K562 (cell line): ENCODE data around the gene WFIKKN1. TPM values are rescaled to one million over a fixed set of nuclear protein-coding genes. Genes with fewer than 3 reads are reported as not detected.

ENCODE experiments used
- ATAC-seq: fragments of 200-7000 bp; cut with Tn5 transposase; 3 replicates; pipeline ENCODE4 v1.9.1; 2020; ENCODE audit warnings: moderate library complexity
- BruUV-seq: library from RNA; stranded (reverse); fragments of 400-500 nt; replicated peaks from 2 replicates; lab custom pipeline; 2021; lab: Mats Ljungman, UMichigan
- CTCF ChIA-PET: fragments of 300-600 bp; formaldehyde crosslinking; extraction: SDS; loops from one replicate; lab custom pipeline; 2021; ENCODE audit warnings: low intra/inter-chr PET ratio; lab: Yijun Ruan, JAX
- POLR2A ChIA-PET: fragments of 300-600, 350-650 bp; sonication (Branson Sonifier 250); formaldehyde crosslinking; extraction: SDS; loops from one replicate; lab custom pipeline; 2021; ENCODE audit warnings: antibody characterized with exemption, inconsistent platforms; lab: Yijun Ruan, JAX
- DNase-seq, 4 experiments: peaks; one replicate each; pipeline versions ENCODE4 v3.0.0 to v3.0.0-alpha.2; 2011 to 2018; ENCODE audit warnings: low spot score in 3 of 4, mixed read lengths in 3 of 4; ENCODE audit errors: extremely low read depth in 1 of 4
- FAIRE-seq: peaks from 2 replicates; lab custom pipeline; 2011; peaks lifted over from hg19 to GRCh38; lab: Jason Lieb, UNC
- H2AFZ ChIP-seq: 2 replicates; pipeline ENCODE4 v1.6.0; 2011; ENCODE audit warnings: low read depth, low read length, control low read depth, inconsistent platforms
- H3K27ac ChIP-seq: fragments of 200-600 bp; 3 replicates; pipeline ENCODE4 v1.8.0; 2011; ENCODE audit warnings: low read depth, mild to moderate bottlenecking, control low read depth, inconsistent platforms, low read length, moderate library complexity, mixed read lengths; ENCODE audit errors: extremely low read depth
- H3K27me3 ChIP-seq, 2 experiments: fragments of 300-600 bp in 1 of 2; 2 replicates in 1 of 2; 3 replicates in 1 of 2; pipeline versions ENCODE4 v1.6.0 to v1.8.0; 2011; ENCODE audit warnings: inconsistent platforms in 2 of 2, low read length in 2 of 2, mild to moderate bottlenecking in 1 of 2, mixed read lengths in 1 of 2, moderate library complexity in 1 of 2; ENCODE audit not compliant: control insufficient read depth in 2 of 2, insufficient read depth in 2 of 2
- H3K36me3 ChIP-seq: fragments of 300-600 bp; 3 replicates; pipeline ENCODE4 v1.8.0; 2011; ENCODE audit warnings: mild to moderate bottlenecking, low read length, inconsistent platforms; ENCODE audit not compliant: control insufficient read depth, insufficient read depth
- H3K4me1 ChIP-seq, 2 experiments: fragments of 200-600 bp in 1 of 2; replicated peaks in 1 of 2; 2 replicates in 1 of 2; 3 replicates in 1 of 2; pipeline versions ENCODE4 v1.5.1 to v1.8.0; 2011; ENCODE audit warnings: inconsistent platforms in 2 of 2, low read length in 2 of 2, mild to moderate bottlenecking in 1 of 2, mixed read lengths in 1 of 2, moderate library complexity in 1 of 2; ENCODE audit not compliant: control insufficient read depth in 2 of 2, insufficient read depth in 2 of 2
- H3K4me2 ChIP-seq: 2 replicates; pipeline ENCODE4 v1.6.1; 2011; ENCODE audit warnings: low read length, control low read depth, inconsistent platforms, mixed read lengths; ENCODE audit not compliant: insufficient read depth
- H3K4me3 ChIP-seq: fragments of 200-600 bp; sonication (generic), shearing (Covaris generic); 2 replicates; pipeline ENCODE4 v1.5.1; 2016; ENCODE audit warnings: control low read depth, inconsistent platforms
- H3K79me2 ChIP-seq: fragments of 200-600 bp; 3 replicates; pipeline ENCODE4 v1.8.0; 2011; ENCODE audit warnings: low read length, inconsistent platforms; ENCODE audit not compliant: control insufficient read depth, insufficient read depth
- H3K9ac ChIP-seq, 2 experiments: 2 replicates each; pipeline versions ENCODE4 v1.6.0 to v1.6.1; 2011; ENCODE audit warnings: low read depth in 2 of 2, low read length in 2 of 2, control low read depth in 1 of 2, inconsistent platforms in 1 of 2, mild to moderate bottlenecking in 1 of 2, mixed read lengths in 1 of 2; ENCODE audit not compliant: insufficient read depth in 1 of 2
- H3K9me1 ChIP-seq: one replicate; pipeline ENCODE4 v1.6.0; 2011; ENCODE audit warnings: inconsistent platforms, mild to moderate bottlenecking, low read length, moderate library complexity; ENCODE audit not compliant: control insufficient read depth, insufficient read depth
- H3K9me3 ChIP-seq: replicated peaks from 2 replicates; pipeline ENCODE4 v1.5.1; 2011; ENCODE audit warnings: low read depth, low read length, inconsistent platforms; ENCODE audit not compliant: control insufficient read depth, insufficient read depth
- H4K20me1 ChIP-seq: replicated peaks from 2 replicates; pipeline ENCODE4 v1.6.1; 2011; ENCODE audit warnings: low read length, inconsistent platforms, mixed read lengths; ENCODE audit not compliant: control insufficient read depth, insufficient read depth
- CREM ChIP-seq: IDR thresholded peaks from 2 replicates; pipeline ENCODE4 v1.6.1; 2014; ENCODE audit warnings: antibody characterized with exemption, low read depth
- FOXA3 ChIP-seq, 2 experiments: fragments of 450-650 bp in 1 of 2; sonication (generic) in 1 of 2; formaldehyde crosslinking; IDR thresholded peaks in 1 of 2; conservative IDR thresholded peaks in 1 of 2; 2 replicates each; pipeline versions ENCODE4 v1.4.0 to v1.8.0; 2020 to 2022; ENCODE audit warnings: mild to moderate bottlenecking in 2 of 2, missing genetic modification reagents in 1 of 2
- FOXK2 ChIP-seq, 2 experiments: fragments of 450-650 bp; IDR thresholded peaks in 1 of 2; conservative IDR thresholded peaks in 1 of 2; 2 replicates each; pipeline ENCODE4 v1.6.1; 2016; ENCODE audit warnings: low read depth in 2 of 2, mild to moderate bottlenecking in 1 of 2
- FOXP1 ChIP-seq: sonication (generic); formaldehyde crosslinking; IDR thresholded peaks from 2 replicates; pipeline ENCODE4 v1.8.0; 2022; ENCODE audit warnings: mild to moderate bottlenecking, missing genetic modification reagents
- IFI16 ChIP-seq: fragments of 250-450 bp; sonication (Bioruptor Pico); IDR thresholded peaks from 2 replicates; pipeline ENCODE4 v2.1.2; 2022; ENCODE audit warnings: mild to moderate bottlenecking, inconsistent platforms
- MYNN ChIP-seq, 2 experiments: sonication (generic); formaldehyde crosslinking in 1 of 2; IDR thresholded peaks; 2 replicates each; pipeline versions ENCODE4 v1.5.0 to v1.6.1; 2016 to 2020; ENCODE audit warnings: antibody characterized with exemption in 1 of 2, missing genetic modification reagents in 1 of 2
- NFRKB ChIP-seq: fragments of 450-650 bp; IDR thresholded peaks from 2 replicates; pipeline ENCODE4 v1.6.1; 2016; ENCODE audit warnings: low read depth
- NRF1 ChIP-seq, 2 experiments: fragments of 450-650 bp; IDR thresholded peaks in 1 of 2; conservative IDR thresholded peaks in 1 of 2; 2 replicates each; pipeline ENCODE4 v1.6.1; 2014; ENCODE audit warnings: mild to moderate bottlenecking in 2 of 2
- POLR2G ChIP-seq: fragments of 200-400 bp; formaldehyde crosslinking; IDR thresholded peaks from 2 replicates; pipeline ENCODE4 v1.6.1; 2017; ENCODE audit warnings: low read depth, mild to moderate bottlenecking, antibody characterized with exemption, low read length, moderate library complexity
- RAD51 ChIP-seq: fragments of 450-650 bp; IDR thresholded peaks from 2 replicates; pipeline ENCODE4 v1.7.1; 2016; ENCODE audit warnings: low read depth, mild to moderate bottlenecking, borderline replicate concordance
- TEAD1 ChIP-seq, 2 experiments: fragments of 450-650 bp in 1 of 2; sonication (generic) in 1 of 2; formaldehyde crosslinking; IDR thresholded peaks; 2 replicates each; pipeline versions ENCODE4 v1.4.0 to v1.8.0; 2020 to 2022; ENCODE audit warnings: mild to moderate bottlenecking in 2 of 2, missing genetic modification reagents in 1 of 2
- ZBTB7A ChIP-seq: IDR thresholded peaks from 2 replicates; pipeline ENCODE4 v1.6.1; 2011; ENCODE audit warnings: low read depth, mild to moderate bottlenecking, low read length, moderate library complexity, borderline replicate concordance; ENCODE audit not compliant: control insufficient read depth
- WGBS: fragments of 100-300 bp; shearing (Covaris generic); methylation state at CpG from one replicate; pipeline ENCODE4 v1.1.6; 2016; ENCODE audit warnings: low coverage, mixed read lengths; ENCODE audit not compliant: insufficient coverage; ENCODE audit errors: missing lambda C conversion rate; 5-methylcytosine and 5-hydroxymethylcytosine counted together
- in situ Hi-C: fragments of 300-500 bp; cut with MboI; formaldehyde crosslinking; loops from 4 replicates; pipeline ENCODE4 v1.15.0; 2018; ENCODE audit warnings: inconsistent platforms, mixed read lengths
- intact Hi-C: fragments of 100-400 bp; cut with micrococcal nuclease; formaldehyde crosslinking; loops from 2 replicates; pipeline ENCODE4 v1.14.2; 2022
- polyA plus RNA-seq, 8 experiments: library from polyadenylated mRNA; depleted of rRNA in 4 of 8; stranded (reverse) in 5 of 8; unstranded in 3 of 8; fragments of >200 nt; fragmentation: Nextera tagmentation in 2 of 8; fragmentation: Illumina TruSeq in 1 of 8; extraction: Ambion mirVana in 2 of 8; extraction: Trizol in 1 of 8; gene quantifications; 2 replicates each; pipeline versions ENCODE4 v1.2.1 to v1.2.3, GENCODE V29; 2011 to 2014; ENCODE audit warnings: inconsistent platforms in 1 of 8, missing spikeins in 1 of 8
- total RNA-seq, 7 experiments: library from RNA; depleted of rRNA in 6 of 7; stranded (reverse); fragments of >200 nt in 6 of 7; fragmentation: Illumina TruSeq in 2 of 7; extraction: Trizol in 2 of 7; gene quantifications; 2 replicates each; pipeline versions ENCODE4 v1.2.1 to v1.2.3, GENCODE V29; 2011 to 2021; ENCODE audit warnings: low replicate concordance in 1 of 7
- TF ChIP-seq, protein P1 (sequence below): fragments of 450-650 bp; IDR thresholded peaks from 2 replicates; pipeline ENCODE4 v1.6.1; 2014; ENCODE audit warnings: low read depth, mild to moderate bottlenecking, moderate library complexity, borderline replicate concordance
- TF ChIP-seq, protein P2 (sequence below): sonication (generic); formaldehyde crosslinking; IDR thresholded peaks from 2 replicates; pipeline ENCODE4 v1.9.0; 2022; ENCODE audit warnings: mild to moderate bottlenecking, missing genetic modification reagents
- TF ChIP-seq, protein P3 (sequence below): sonication (generic); formaldehyde crosslinking; IDR thresholded peaks from 2 replicates; pipeline ENCODE4 v1.9.0; 2022; ENCODE audit warnings: mild to moderate bottlenecking, missing genetic modification reagents
- TF ChIP-seq, protein P4 (sequence below): sonication (generic); formaldehyde crosslinking; IDR thresholded peaks from 2 replicates; pipeline ENCODE4 v1.5.0; 2020; ENCODE audit warnings: missing genetic modification reagents

WFIKKN1 gene
- total and polyA plus RNA-seq, 9 of the 15 experiments (the other 6 are each of a cell fraction or from before 2014, with no cell fraction given), result 0.14 to 1.1 (median 0.50) TPM; not detected in 4

DNA sequence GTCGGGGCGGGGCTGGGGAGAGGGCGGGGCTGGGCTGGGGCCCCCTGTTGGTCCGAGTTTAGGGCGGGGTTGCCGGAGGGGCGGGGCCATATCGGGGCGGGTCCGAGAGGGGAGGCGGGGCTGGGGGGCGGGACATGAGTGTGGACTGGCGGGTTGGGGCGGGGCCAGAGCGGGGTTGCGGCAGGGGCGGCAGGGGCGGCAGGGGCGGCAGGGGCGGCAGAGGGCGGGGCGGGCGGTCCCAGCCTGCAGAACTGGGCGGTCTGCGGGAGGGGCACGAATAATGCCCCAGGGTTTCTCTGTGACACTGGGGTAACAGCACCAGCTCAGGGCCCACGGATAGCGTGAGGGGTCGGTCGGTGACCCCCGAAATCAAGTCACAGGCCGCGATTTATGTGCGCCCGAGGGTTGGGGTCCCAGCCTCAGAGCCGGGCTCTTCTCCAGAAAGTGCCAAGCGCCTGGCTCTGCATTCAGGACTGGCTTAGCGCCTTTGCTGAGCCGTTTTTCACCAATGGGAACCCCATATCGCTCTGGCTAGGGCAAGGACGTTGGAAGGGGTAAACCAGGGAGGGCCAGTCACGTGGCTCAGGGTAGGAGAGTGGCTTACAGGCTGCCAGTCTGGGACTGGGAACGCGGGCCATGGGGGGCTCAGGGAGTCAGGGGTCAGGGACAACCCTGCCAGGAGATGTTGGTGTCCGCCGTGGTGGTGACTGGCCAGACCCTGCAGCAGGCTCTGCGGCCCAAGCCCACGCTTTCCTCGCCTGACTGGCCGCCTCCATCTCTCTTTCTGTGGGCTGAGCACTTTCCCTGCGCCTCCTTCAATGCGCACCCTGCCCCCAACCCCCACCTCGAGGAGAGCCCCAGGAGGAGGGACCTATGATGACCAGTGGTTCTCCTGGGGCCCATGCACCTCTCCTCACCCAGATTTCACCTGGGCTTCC is 6.6 kb downstream of the WFIKKN1 start:
- Histone ChIP-seq H3K9me1 (no peaks in the 10 kb centered on the region), H3K27ac (peak overlapping the region; percentile 93), H3K36me3 (peaks cover 25% of the 10 kb centered on the region; the same call in 1 of the 3 replicates), H3K4me2 (peak overlapping the region; percentile 92), H3K9me3 (no peaks in the 10 kb centered on the region), H3K9ac (peak overlapping the region; percentile 87 to 99), H3K79me2 (peaks cover 38% of the 10 kb centered on the region), H3K4me1 (peaks cover 14 to 87% of the 10 kb centered on the region in 2 experiments; a peak in 4 of 5 replicates), H3K4me3 (peak overlapping the region; percentile 87), H3K27me3 (no peaks in the 10 kb centered on the region), H4K20me1 (no peaks in the 10 kb centered on the region), H2AFZ (peak overlapping the region; percentile 97)
- peak; percentile 80 for FAIRE-seq
- peak; percentile 89 to 100 (median 97) for DNase-seq
- ChIA-PET POLR2A (interaction anchor here (0.7 to 2.2 kb wide), 5 partner anchors 13 to 634 kb away, joined by 3 to 8 read pairs (median 5); no protein-coding TSS in a partner anchor), CTCF (no interaction called here)
- in situ Hi-C loops (no loop called here), intact Hi-C loops (loop anchor here (2.0 to 5.0 kb wide), 2 partner anchors 15 to 40 kb away; partner anchors contain the start of gene RHBDL1)
- no TSS peak for BruUV-seq
- WGBS, result 15% methylated on average over 28 of the region's 53 CpGs
- peak; percentile 58; the same call in 2 of the 3 replicates for ATAC-seq
- TF ChIP-seq, protein P1, sequence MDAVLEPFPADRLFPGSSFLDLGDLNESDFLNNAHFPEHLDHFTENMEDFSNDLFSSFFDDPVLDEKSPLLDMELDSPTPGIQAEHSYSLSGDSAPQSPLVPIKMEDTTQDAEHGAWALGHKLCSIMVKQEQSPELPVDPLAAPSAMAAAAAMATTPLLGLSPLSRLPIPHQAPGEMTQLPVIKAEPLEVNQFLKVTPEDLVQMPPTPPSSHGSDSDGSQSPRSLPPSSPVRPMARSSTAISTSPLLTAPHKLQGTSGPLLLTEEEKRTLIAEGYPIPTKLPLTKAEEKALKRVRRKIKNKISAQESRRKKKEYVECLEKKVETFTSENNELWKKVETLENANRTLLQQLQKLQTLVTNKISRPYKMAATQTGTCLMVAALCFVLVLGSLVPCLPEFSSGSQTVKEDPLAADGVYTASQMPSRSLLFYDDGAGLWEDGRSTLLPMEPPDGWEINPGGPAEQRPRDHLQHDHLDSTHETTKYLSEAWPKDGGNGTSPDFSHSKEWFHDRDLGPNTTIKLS, result no peak
- peak; percentile 81 for TF ChIP-seq RAD51
- TF ChIP-seq FOXK2 (conservative IDR thresholded peaks at IDR 0.05 in 1 of 2, IDR thresholded peaks at IDR 0.05 in 1 of 2; ENCODE audit: low read depth in 2 of 2), result no peak
- TF ChIP-seq FOXP1 (CRISPR knock-in tag), result no peak
- 0 out of 4 replicates have a peak, but pooled peaks of 1 of the 2 experiments have one; percentile 49 for TF ChIP-seq FOXA3 (CRISPR knock-in tag; conservative IDR thresholded peaks at IDR 0.05 in 1 of 2, IDR thresholded peaks at IDR 0.05 in 1 of 2)
- TF ChIP-seq, protein P2, sequence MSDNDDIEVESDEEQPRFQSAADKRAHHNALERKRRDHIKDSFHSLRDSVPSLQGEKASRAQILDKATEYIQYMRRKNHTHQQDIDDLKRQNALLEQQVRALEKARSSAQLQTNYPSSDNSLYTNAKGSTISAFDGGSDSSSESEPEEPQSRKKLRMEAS (CRISPR knock-in tag), result peak; percentile 66
- TF ChIP-seq IFI16 (CRISPR knock-in tag), result no peak
- TF ChIP-seq MYNN (IDR thresholded peaks at IDR 0.05), result 0 out of 2 replicates have a peak, but pooled peaks have one; percentile 8
- TF ChIP-seq MYNN (CRISPR knock-in tag; IDR thresholded peaks at IDR 0.05), result no peak
- no peak for TF ChIP-seq CREM
- TF ChIP-seq, protein P3, sequence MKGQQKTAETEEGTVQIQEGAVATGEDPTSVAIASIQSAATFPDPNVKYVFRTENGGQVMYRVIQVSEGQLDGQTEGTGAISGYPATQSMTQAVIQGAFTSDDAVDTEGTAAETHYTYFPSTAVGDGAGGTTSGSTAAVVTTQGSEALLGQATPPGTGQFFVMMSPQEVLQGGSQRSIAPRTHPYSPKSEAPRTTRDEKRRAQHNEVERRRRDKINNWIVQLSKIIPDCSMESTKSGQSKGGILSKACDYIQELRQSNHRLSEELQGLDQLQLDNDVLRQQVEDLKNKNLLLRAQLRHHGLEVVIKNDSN (CRISPR knock-in tag), result peak; percentile 92
- 0 out of 2 replicates have a peak, but pooled peaks have one; percentile 35 for TF ChIP-seq POLR2G
- 0 out of 4 replicates have a peak, but pooled peaks of 1 of the 2 experiments have one; percentile 29 for TF ChIP-seq TEAD1 (CRISPR knock-in tag; IDR thresholded peaks at IDR 0.05)
- no peak for TF ChIP-seq NFRKB
- TF ChIP-seq, protein P4, sequence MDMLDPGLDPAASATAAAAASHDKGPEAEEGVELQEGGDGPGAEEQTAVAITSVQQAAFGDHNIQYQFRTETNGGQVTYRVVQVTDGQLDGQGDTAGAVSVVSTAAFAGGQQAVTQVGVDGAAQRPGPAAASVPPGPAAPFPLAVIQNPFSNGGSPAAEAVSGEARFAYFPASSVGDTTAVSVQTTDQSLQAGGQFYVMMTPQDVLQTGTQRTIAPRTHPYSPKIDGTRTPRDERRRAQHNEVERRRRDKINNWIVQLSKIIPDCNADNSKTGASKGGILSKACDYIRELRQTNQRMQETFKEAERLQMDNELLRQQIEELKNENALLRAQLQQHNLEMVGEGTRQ (CRISPR knock-in tag), result peak; percentile 77
- peak; percentile 63 to 66 for TF ChIP-seq NRF1 (conservative IDR thresholded peaks at IDR 0.05 in 1 of 2, IDR thresholded peaks at IDR 0.05 in 1 of 2)
- 0 out of 2 replicates have a peak, but pooled peaks have one; percentile 6 for TF ChIP-seq ZBTB7A
